ENCODE results near the gene GRIA4. TPM values are rescaled to one million over a fixed set of nuclear protein-coding genes. Genes with fewer than 3 reads are reported as not detected.

GRIA4 gene
- total and polyA plus RNA-seq, 4 donors: not detected

GRCh38 chr11:105821372-105821771 is 211.5 kb downstream of the GRIA4 start:
- no peaks in the 10 kb centered on the region for H3K4me1 ChIP-seq (ENCODE audit: control insufficient read depth in 4 of 4, insufficient read depth in 4 of 4, low read length in 3 of 4)
- H3K9me3 ChIP-seq (ENCODE audit: control insufficient read depth in 4 of 4, low read length in 3 of 4): no peaks in the 10 kb centered on the region
- H3K4me3 ChIP-seq (ENCODE audit: low read depth in 1 of 3, low read length in 3 of 3): no peak overlapping the region
- no peaks in the 10 kb centered on the region for H3K36me3 ChIP-seq (ENCODE audit: control insufficient read depth in 4 of 4, insufficient read depth in 3 of 4, low read depth in 1 of 4, low read length in 3 of 4)
- TF ChIP-seq SP1 (IDR thresholded peaks at IDR 0.05) (no peak), GABPA (IDR thresholded peaks at IDR 0.05 in 1 of 2, conservative IDR thresholded peaks at IDR 0.05 in 1 of 2) (no peak), HNF4G (IDR thresholded peaks at IDR 0.05) (no peak), YY1 (IDR thresholded peaks at IDR 0.05) (no peak), JUND (IDR thresholded peaks at IDR 0.05) (no peak), NR2F2 (IDR thresholded peaks at IDR 0.05) (no peak), MAX (IDR thresholded peaks at IDR 0.05) (no peak), RAD21 (IDR thresholded peaks at IDR 0.05) (no peak), RXRA (IDR thresholded peaks at IDR 0.05) (no peak)
- no peak overlapping the region for H3K27ac ChIP-seq (ENCODE audit: low read depth in 1 of 2, low read length in 2 of 2)
- 44% methylated on average over 4 of the region's 4 CpGs for WGBS
- DNase-seq (ENCODE audit: low spot score): no peak
- H3K27me3 ChIP-seq (ENCODE audit: control insufficient read depth in 4 of 4, insufficient read depth in 4 of 4, low read length in 3 of 4): peaks cover 0 to 2% (median 0%) of the 10 kb centered on the region in 4 donors
- no peak overlapping the region for H3K9ac ChIP-seq (ENCODE audit: low read depth in 1 of 2, low read length in 2 of 2)

DNA sequence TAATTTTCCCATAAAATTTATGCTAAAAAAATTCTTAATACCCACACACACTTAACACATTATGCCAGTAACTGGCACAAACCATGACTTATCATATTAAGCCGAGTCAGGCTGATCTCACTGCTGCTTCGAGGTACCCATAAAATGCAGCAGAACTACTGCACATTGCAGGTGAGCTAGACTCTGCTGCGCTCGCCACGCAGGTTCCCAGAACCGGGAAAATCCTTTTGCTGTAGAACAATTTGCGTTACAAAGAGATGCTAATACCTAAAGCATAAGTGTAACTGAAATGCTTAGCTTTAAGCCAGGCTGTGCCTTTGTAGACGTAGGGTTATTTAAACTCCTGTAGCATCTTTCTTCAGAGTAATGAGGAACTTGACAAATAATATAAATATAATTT is 211.9 kb downstream of the GRIA4 start:
- no peak overlapping the region for H3K9ac ChIP-seq (ENCODE audit: low read depth in 1 of 2, low read length in 2 of 2)
- H3K36me3 ChIP-seq (ENCODE audit: control insufficient read depth in 4 of 4, insufficient read depth in 3 of 4, low read depth in 1 of 4, low read length in 3 of 4): no peaks in the 10 kb centered on the region
- no peak for DNase-seq (ENCODE audit: low spot score)
- H3K9me3 ChIP-seq (ENCODE audit: control insufficient read depth in 4 of 4, low read length in 3 of 4): no peaks in the 10 kb centered on the region
- TF ChIP-seq RXRA (IDR thresholded peaks at IDR 0.05) (no peak), NR2F2 (IDR thresholded peaks at IDR 0.05) (no peak), CTCF (IDR thresholded peaks at IDR 0.05; ENCODE audit: low read depth, low read length, missing input control) (no peak), RAD21 (IDR thresholded peaks at IDR 0.05) (no peak), FOXA1 (IDR thresholded peaks at IDR 0.05) (no peak), FOXA2 (IDR thresholded peaks at IDR 0.05) (no peak), MAX (IDR thresholded peaks at IDR 0.05) (no peak), HNF4A (conservative IDR thresholded peaks at IDR 0.05) (no peak), EGR1 (IDR thresholded peaks at IDR 0.05; ENCODE audit: low read depth in 2 of 2) (no peak), REST (IDR thresholded peaks at IDR 0.05) (no peak), YY1 (IDR thresholded peaks at IDR 0.05) (no peak)
- TF ChIP-seq, protein P1, sequence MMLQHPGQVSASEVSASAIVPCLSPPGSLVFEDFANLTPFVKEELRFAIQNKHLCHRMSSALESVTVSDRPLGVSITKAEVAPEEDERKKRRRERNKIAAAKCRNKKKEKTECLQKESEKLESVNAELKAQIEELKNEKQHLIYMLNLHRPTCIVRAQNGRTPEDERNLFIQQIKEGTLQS (IDR thresholded peaks at IDR 0.05): no peak
- TF ChIP-seq, protein P2, sequence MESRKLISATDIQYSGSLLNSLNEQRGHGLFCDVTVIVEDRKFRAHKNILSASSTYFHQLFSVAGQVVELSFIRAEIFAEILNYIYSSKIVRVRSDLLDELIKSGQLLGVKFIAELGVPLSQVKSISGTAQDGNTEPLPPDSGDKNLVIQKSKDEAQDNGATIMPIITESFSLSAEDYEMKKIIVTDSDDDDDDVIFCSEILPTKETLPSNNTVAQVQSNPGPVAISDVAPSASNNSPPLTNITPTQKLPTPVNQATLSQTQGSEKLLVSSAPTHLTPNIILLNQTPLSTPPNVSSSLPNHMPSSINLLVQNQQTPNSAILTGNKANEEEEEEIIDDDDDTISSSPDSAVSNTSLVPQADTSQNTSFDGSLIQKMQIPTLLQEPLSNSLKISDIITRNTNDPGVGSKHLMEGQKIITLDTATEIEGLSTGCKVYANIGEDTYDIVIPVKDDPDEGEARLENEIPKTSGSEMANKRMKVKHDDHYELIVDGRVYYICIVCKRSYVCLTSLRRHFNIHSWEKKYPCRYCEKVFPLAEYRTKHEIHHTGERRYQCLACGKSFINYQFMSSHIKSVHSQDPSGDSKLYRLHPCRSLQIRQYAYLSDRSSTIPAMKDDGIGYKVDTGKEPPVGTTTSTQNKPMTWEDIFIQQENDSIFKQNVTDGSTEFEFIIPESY (IDR thresholded peaks at IDR 0.05): no peak
- no peak overlapping the region for H3K27ac ChIP-seq (ENCODE audit: low read depth in 1 of 2, low read length in 2 of 2)
- H3K27me3 ChIP-seq (ENCODE audit: control insufficient read depth in 4 of 4, insufficient read depth in 4 of 4, low read length in 3 of 4): peaks cover 0 to 2% (median 0%) of the 10 kb centered on the region in 4 donors
- H3K4me3 ChIP-seq (ENCODE audit: low read depth in 1 of 3, low read length in 3 of 3): no peak overlapping the region
- H3K4me1 ChIP-seq (ENCODE audit: control insufficient read depth in 4 of 4, insufficient read depth in 4 of 4, low read length in 3 of 4): no peaks in the 10 kb centered on the region
- WGBS: 55% methylated on average over 8 of the region's 8 CpGs

All from liver (tissue), 9 donors.